ENCODE results near the gene TREX2. TPM values are rescaled to one million over a fixed set of nuclear protein-coding genes. Genes with fewer than 3 reads are reported as not detected.

The TREX2 gene
- total RNA-seq, 1 donor from 2014 or later: 0.80 TPM

GRCh38 chrX:153475271-153475670 is 29.4 kb upstream of the TREX2 start:
- TF ChIP-seq CTCF (IDR thresholded peaks at IDR 0.05): no peak
- DNase-seq (no peak), ATAC-seq (no peak)
- peaks cover 5% of the 10 kb centered on the region for H3K4me1 ChIP-seq
- H3K9me3 ChIP-seq: no peaks in the 10 kb centered on the region
- intact Hi-C loops (cut with DNase I): no loop called here
- no peaks in the 10 kb centered on the region for H3K36me3 ChIP-seq
- peak overlapping the region; percentile 37 for H3K4me3 ChIP-seq
- H3K27me3 ChIP-seq (ENCODE audit: low read depth): no peaks in the 10 kb centered on the region
- H3K27ac ChIP-seq: no peak overlapping the region

GRCh38 chrX:153474718-153475117 is 28.9 kb upstream of the TREX2 start:
- no peak for TF ChIP-seq CTCF (IDR thresholded peaks at IDR 0.05)
- peaks cover 7% of the 10 kb centered on the region for H3K4me1 ChIP-seq
- H3K4me3 ChIP-seq: peak overlapping the region; percentile 37
- no peaks in the 10 kb centered on the region for H3K36me3 ChIP-seq
- H3K27me3 ChIP-seq (ENCODE audit: low read depth): no peaks in the 10 kb centered on the region
- H3K9me3 ChIP-seq: no peaks in the 10 kb centered on the region
- intact Hi-C loops (cut with DNase I): no loop called here
- ATAC-seq (no peak), DNase-seq (peak; percentile 65)
- H3K27ac ChIP-seq: no peak overlapping the region

GRCh38 chrX:153474266-153474665 is 28.4 kb upstream of the TREX2 start:
- ATAC-seq: no peak
- Histone ChIP-seq H3K4me1 (peaks cover 11% of the 10 kb centered on the region), H3K4me3 (no peak overlapping the region), H3K9me3 (no peaks in the 10 kb centered on the region), H3K36me3 (no peaks in the 10 kb centered on the region), H3K27me3 (ENCODE audit: low read depth) (no peaks in the 10 kb centered on the region), H3K27ac (no peak overlapping the region)
- TF ChIP-seq CTCF (IDR thresholded peaks at IDR 0.05): no peak
- DNase-seq: no peak
- intact Hi-C loops (cut with DNase I): no loop called here

GRCh38 chrX:153473126-153473525 is 27.3 kb upstream of the TREX2 start:
- H3K27me3 ChIP-seq (ENCODE audit: low read depth): no peaks in the 10 kb centered on the region
- no peak overlapping the region for H3K27ac ChIP-seq
- H3K4me3 ChIP-seq: no peak overlapping the region
- intact Hi-C loops (cut with DNase I): no loop called here
- DNase-seq (no peak), ATAC-seq (no peak)
- peaks cover 15% of the 10 kb centered on the region for H3K4me1 ChIP-seq
- no peak for TF ChIP-seq CTCF (IDR thresholded peaks at IDR 0.05)
- H3K36me3 ChIP-seq: no peaks in the 10 kb centered on the region
- H3K9me3 ChIP-seq: no peaks in the 10 kb centered on the region

- H3K4me1 ChIP-seq: peaks cover 15% of the 10 kb centered on the region
- DNase-seq (no peak), ATAC-seq (no peak)
- intact Hi-C loops (cut with DNase I): no loop called here
- no peaks in the 10 kb centered on the region for H3K27me3 ChIP-seq (ENCODE audit: low read depth)
- TF ChIP-seq CTCF (IDR thresholded peaks at IDR 0.05): no peak
- no peak overlapping the region for H3K4me3 ChIP-seq
- no peaks in the 10 kb centered on the region for H3K36me3 ChIP-seq
- H3K27ac ChIP-seq: no peak overlapping the region
- no peaks in the 10 kb centered on the region for H3K9me3 ChIP-seq
Observed at GRCh38 chrX:153471663-153472280, 25.9 kb upstream of the TREX2 start.
